Stomach smooth muscle (tissue), 2 donors: Measurements from ENCODE around the gene ZNRF2.
"Not testable (repeated sequence)": the region's sequence is repeated elsewhere in the genome, so short reads cannot be mapped to it uniquely, and the experiment has no call there.

ENCODE experiments used
- H3K27ac ChIP-seq: one replicate; pipeline ENCODE4 v1.7.0; 2013; ENCODE audit warnings: mild to moderate bottlenecking, low read length, inconsistent platforms
- H3K27me3 ChIP-seq, 2 donors: one replicate each; pipeline ENCODE4 v1.7.0; 2013; ENCODE audit warnings: low read length in 2 of 2; ENCODE audit not compliant: insufficient read depth in 2 of 2, control insufficient read depth in 1 of 2
- H3K36me3 ChIP-seq, 2 donors: one replicate each; pipeline ENCODE4 v1.7.0; 2013; ENCODE audit warnings: low read length in 2 of 2; ENCODE audit not compliant: control insufficient read depth in 2 of 2, insufficient read depth in 2 of 2
- H3K4me1 ChIP-seq: one replicate; pipeline ENCODE4 v1.7.0; 2013; ENCODE audit warnings: low read length; ENCODE audit not compliant: control insufficient read depth, insufficient read depth
- H3K4me3 ChIP-seq, 2 donors: one replicate each; pipeline ENCODE4 v1.7.0; 2013; ENCODE audit warnings: low read length in 2 of 2
- H3K9ac ChIP-seq, 2 donors: one replicate each; pipeline ENCODE4 v1.7.0; 2013; ENCODE audit warnings: low read length in 2 of 2, mild to moderate bottlenecking in 1 of 2
- H3K9me3 ChIP-seq, 2 donors: one replicate each; pipeline ENCODE4 v1.7.0; 2013; ENCODE audit warnings: low read length in 2 of 2; ENCODE audit not compliant: control insufficient read depth in 2 of 2
- donor health status: healthy.
- donor health status: Pancreatic carcinoma.

ZNRF2 gene

DNA sequence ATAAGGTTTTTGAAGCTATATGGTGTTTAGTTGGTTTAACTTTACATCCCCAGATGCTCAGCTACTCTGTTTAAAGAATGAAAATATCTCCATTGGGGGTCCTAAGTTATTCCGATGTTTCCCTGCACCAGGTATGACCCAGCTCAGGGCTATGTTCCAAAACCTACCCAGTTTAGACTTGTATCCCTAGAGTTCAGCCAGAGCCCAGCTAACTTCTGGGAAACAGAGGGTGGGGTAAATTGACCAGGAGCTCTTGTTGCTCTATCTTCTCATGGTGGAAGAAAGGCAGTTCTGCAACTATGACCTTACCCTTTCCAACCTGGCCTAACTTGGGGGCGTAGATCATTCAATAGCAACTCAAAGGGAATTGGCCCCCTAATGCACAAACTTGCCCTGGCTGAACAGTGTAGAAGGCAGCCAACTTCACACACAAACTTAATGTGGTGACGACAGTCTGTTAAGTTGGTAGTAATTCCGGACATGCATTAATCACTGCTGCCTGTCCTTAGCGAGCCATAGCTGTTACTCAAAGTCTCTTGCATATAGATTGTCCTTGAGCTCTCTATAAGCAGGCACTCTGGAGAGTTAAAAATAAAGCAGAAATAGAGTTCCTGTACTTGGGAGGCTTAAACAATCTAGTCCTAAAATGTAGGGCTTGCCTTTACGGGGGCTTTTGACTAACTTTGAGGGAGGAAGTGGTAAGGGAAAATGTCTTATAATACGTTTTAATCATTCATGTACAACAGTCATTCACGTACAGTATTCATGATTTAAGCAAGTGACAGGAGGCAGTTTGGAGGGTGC lies 5.3 kb upstream of the ZNRF2 start:
- Histone ChIP-seq H3K36me3 (no peaks in the 10 kb centered on the region), H3K27me3 (no peaks in the 10 kb centered on the region), H3K9me3 (no peaks in the 10 kb centered on the region), H3K4me1 (peaks cover 7% of the 10 kb centered on the region), H3K4me3 (no peak overlapping the region), H3K9ac (no peak overlapping the region), H3K27ac (no peak overlapping the region)

DNA sequence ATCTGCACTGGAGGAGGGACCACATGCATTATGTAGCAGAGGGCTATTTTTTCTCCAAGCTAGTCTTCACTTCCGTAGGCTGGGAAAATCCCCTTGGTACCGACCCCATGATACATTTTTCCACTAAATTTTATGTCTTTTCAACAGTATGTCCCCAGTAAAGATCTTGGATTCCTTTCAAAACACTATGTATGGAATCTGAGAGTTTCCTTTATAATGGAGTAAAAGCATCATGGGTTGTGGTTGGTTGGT lies 4.8 kb upstream of the ZNRF2 start:
- Histone ChIP-seq H3K27me3 (no peaks in the 10 kb centered on the region), H3K27ac (no peak overlapping the region), H3K4me1 (peaks cover 8% of the 10 kb centered on the region), H3K36me3 (no peaks in the 10 kb centered on the region), H3K9ac (no peak overlapping the region), H3K9me3 (no peaks in the 10 kb centered on the region), H3K4me3 (no peak overlapping the region)

DNA sequence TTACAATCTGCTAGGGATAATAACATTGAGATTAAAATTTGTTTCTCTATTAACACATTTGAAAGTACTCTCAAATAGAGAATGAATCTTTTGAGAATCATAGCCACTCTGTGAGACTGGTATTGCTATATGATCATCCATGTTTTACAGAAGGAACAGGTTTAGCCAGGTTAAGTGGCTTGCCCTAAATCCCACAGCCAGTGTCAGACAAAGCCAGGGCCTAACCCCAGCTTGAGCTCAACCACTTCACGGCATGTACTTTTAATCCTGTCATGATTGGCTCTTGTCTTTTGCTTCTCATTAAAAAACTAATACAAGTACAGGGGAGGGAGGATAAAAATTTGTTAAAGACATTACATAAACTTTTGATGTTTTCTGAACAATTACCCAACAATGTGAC lies 3.8 kb upstream of the ZNRF2 start:
- H3K27ac ChIP-seq: no peak overlapping the region
- no peaks in the 10 kb centered on the region for H3K36me3 ChIP-seq
- H3K4me1 ChIP-seq: peaks cover 8% of the 10 kb centered on the region
- H3K9me3 ChIP-seq: no peaks in the 10 kb centered on the region
- no peak overlapping the region for H3K9ac ChIP-seq
- H3K4me3 ChIP-seq: no peak overlapping the region
- no peaks in the 10 kb centered on the region for H3K27me3 ChIP-seq

DNA sequence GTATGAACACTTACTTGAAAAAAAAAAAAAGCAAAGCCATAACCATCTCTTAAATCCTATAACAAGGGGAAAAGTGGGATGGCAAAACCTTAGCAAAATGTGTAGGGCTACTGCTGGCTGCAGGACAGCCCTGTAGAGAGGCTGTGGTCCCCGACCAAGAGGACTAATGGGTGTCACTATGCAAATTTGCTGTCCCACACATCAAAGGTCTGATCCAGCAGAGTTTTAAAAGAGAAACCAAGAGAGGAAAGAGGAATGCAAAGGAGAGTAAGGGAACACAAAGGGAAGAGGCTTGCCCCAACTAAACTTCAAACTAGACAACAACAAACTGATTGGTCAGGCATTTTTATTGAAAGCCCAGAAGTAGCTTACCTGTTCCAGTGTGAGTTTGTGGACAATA lies 3.1 kb upstream of the ZNRF2 start:
- H3K4me3 ChIP-seq: no peak overlapping the region
- no peaks in the 10 kb centered on the region for H3K27me3 ChIP-seq
- H3K27ac ChIP-seq: no peak overlapping the region
- peaks cover 8% of the 10 kb centered on the region for H3K4me1 ChIP-seq
- H3K36me3 ChIP-seq: no peaks in the 10 kb centered on the region
- no peaks in the 10 kb centered on the region for H3K9me3 ChIP-seq
- H3K9ac ChIP-seq: no peak overlapping the region

DNA sequence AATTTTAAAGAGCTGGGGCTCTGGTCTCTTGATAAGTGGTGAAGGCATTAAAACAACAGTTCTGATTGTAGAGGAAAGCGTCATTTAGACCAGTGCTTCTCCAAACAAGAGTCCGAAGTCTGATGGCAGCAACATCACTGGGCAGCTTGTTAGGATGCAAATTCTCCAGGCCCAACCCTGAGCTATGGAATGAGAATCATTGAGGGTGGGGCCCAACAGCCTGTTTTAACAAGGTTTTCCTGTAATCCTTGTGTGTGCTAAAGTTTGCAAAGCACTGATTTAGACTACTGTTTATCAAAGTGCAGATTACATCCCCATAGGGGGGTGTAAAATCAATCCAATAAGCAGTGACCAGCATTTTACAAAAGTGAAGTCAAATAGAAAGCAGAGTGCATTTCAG lies 2.6 kb upstream of the ZNRF2 start:
- Histone ChIP-seq H3K9ac (no peak overlapping the region), H3K4me1 (peaks cover 8% of the 10 kb centered on the region), H3K27ac (no peak overlapping the region), H3K27me3 (no peaks in the 10 kb centered on the region), H3K4me3 (no peak overlapping the region), H3K36me3 (no peaks in the 10 kb centered on the region), H3K9me3 (no peaks in the 10 kb centered on the region)

DNA sequence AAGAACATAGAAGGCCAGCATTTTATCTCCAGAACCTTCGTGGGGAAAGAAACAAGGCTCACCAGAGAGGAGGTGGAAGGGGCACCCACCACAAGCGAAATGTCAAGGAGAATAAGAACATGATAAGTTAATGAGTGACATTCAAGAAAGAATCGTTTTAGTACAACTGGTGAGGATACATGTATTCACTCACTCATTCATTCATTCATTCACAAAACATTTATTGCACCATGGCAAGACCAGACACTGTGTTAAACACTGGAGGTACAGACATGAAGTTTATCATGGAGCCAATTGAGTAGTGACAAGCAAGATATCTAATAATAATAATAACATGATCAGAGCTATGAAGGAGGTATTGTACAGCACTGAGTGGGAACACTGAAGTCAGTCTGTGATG lies 1.7 kb upstream of the ZNRF2 start:
- Histone ChIP-seq H3K9ac (no peak overlapping the region), H3K4me1 (peaks cover 8% of the 10 kb centered on the region), H3K9me3 (no peaks in the 10 kb centered on the region), H3K4me3 (no peak overlapping the region), H3K27me3 (no peaks in the 10 kb centered on the region), H3K27ac (no peak overlapping the region), H3K36me3 (no peaks in the 10 kb centered on the region)

DNA sequence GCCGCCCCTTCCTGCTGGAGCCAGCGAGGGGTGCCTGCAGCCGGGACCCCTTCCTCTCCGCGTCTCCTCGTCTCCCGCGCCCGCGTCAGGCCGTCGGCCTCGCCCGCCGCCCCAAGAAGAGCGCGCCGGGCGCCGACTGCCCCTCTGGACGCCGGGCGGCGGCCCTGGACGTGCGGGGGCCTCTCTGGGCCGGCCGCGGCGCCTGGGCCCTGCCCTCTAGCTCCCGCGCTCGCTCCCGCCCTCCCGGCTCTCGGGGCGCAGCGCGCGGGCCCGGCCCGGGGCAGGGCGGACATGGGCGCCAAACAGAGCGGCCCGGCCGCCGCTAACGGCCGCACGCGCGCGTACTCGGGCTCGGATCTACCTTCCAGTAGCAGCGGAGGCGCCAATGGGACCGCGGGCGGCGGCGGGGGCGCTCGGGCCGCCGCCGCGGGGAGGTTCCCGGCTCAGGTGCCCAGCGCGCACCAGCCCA lies 704 bp downstream of the ZNRF2 start:
- Histone ChIP-seq H3K9ac (peak overlapping the region; percentile 29 to 74), H3K4me1 (peaks cover 4% of the 10 kb centered on the region), H3K27me3 (no peaks in the 10 kb centered on the region), H3K27ac (peak overlapping the region; percentile 86), H3K9me3 (no peaks in the 10 kb centered on the region), H3K36me3 (no peaks in the 10 kb centered on the region), H3K4me3 (peak overlapping the region; percentile 33 to 85)

DNA sequence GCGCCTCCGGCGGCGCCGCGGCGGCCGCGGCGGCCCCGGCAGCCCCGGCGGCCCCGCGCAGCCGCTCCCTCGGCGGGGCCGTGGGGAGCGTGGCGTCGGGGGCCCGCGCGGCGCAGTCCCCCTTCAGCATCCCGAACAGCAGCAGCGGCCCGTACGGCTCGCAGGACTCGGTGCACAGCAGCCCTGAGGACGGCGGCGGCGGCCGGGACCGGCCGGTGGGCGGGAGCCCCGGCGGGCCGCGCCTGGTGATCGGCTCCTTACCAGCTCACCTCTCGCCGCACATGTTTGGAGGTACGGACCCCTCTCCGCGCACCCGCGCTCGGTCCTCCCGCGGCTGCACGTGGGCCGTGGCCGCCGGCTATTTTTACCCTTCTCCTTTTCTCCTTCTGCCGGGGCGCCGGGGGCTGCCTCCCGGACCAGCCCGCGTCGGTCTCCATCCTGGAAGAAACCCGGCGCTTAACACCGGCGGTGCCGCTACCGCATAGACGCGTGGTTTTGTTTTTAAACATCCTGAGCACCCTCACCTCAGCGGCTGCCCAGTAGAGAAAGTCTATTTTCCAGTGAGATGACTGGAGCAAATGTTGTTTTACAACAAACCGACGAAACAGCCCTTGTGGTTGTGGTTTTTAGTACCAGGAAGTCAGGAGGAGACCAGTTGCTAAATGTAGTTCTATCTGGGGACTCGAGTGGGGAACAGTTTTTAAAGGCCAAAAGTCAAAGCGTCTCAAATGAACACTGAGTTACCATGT lies 1.3 kb downstream of the ZNRF2 start:
- H3K27me3 ChIP-seq: no peaks in the 10 kb centered on the region
- peak overlapping the region; percentile 80 for H3K27ac ChIP-seq
- H3K4me3 ChIP-seq: peak overlapping the region; percentile 67 to 85
- H3K4me1 ChIP-seq: peaks cover 4% of the 10 kb centered on the region
- no peaks in the 10 kb centered on the region for H3K36me3 ChIP-seq
- H3K9me3 ChIP-seq: no peaks in the 10 kb centered on the region
- H3K9ac ChIP-seq: peak overlapping the region; percentile 29 to 55

DNA sequence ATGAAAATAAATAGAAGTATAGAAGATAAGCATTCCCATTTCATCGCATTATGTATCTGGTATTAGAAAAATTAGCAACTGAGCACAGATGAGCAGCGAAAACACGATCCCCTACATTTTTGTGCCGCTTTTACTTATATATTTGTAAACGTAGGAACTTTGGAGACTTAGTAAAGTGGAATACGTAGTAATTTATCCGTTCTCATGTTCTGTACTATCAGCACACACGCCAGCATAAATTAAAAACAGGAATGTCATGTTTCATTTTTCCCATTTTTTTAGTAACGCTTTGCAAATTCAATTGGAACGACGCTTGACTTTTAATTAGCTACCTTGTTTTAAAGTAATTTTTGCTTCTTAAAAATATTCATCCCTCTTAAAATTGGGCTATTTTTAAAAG lies 2.4 kb downstream of the ZNRF2 start:
- Histone ChIP-seq H3K27ac (no peak overlapping the region), H3K27me3 (no peaks in the 10 kb centered on the region), H3K9me3 (no peaks in the 10 kb centered on the region), H3K9ac (no peak overlapping the region), H3K36me3 (no peaks in the 10 kb centered on the region), H3K4me1 (peaks cover 4% of the 10 kb centered on the region), H3K4me3 (peak overlapping the region; percentile 23 to 67)

DNA sequence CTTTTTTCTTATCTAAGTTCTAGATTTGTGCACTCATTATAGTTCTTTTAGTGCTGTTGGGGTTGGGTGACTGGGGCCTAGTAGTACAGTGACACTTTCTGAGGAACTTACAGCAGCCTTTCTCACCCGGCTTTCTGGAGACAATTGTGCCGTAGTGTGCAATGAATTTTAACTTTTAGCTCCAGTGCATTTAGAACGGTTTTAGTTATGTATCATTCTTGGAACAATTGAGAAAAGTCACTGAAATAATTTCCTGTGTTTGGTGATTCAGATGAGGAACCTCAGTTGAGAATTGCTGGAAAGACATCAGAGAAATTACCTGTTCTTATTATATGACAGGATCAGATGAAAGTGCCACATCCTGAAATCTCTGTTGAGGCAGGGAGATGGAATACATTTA lies 3.2 kb downstream of the ZNRF2 start:
- not testable (repeated sequence) for H3K4me3 ChIP-seq

DNA sequence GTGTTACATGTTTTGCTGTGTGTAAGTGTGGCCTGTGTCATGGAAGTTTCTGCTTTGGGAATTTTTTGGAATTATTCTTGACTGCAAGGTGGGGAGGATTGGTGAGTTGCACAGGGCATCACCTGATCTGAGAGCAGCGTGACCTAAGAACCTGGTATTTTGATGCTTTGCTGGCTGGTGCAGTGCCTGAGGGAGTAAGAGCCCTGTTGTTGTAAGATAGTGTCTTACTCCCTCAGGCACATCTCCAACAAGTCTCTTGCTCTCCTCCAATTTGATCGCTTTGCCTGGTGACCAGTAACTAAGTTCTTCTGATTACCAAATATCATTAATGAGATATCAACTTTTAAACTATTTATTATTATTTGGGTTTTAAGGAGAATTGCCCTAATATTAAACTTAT lies 5.2 kb downstream of the ZNRF2 start:
- H3K9me3 ChIP-seq, H3K27me3 ChIP-seq, H3K36me3 ChIP-seq, H3K4me3 ChIP-seq, H3K27ac ChIP-seq, H3K9ac ChIP-seq, H3K4me1 ChIP-seq: not testable (repeated sequence)

More for the DNA sequence above, 3.2 kb downstream of the ZNRF2 start:
- not testable (repeated sequence) for H3K9me3 ChIP-seq, H3K27me3 ChIP-seq, H3K4me1 ChIP-seq, H3K27ac ChIP-seq, H3K36me3 ChIP-seq, H3K9ac ChIP-seq
